IPS-18c (cell line): ENCODE data around the gene LYPD1.

Experiments
- H3K4me3 ChIP-seq: 2 replicates; pipeline ENCODE4 v1.7.0; 2013; ENCODE audit warnings: low read depth, mild to moderate bottlenecking, low read length, moderate library complexity; ENCODE audit not compliant: insufficient read depth
- H3K9me3 ChIP-seq: one replicate; pipeline ENCODE4 v1.6.1; 2013; ENCODE audit warnings: mild to moderate bottlenecking, low read length, moderate library complexity; ENCODE audit not compliant: control insufficient read depth, insufficient read depth

Gene LYPD1

GRCh38 chr2:132611719-132612118 lies 58.3 kb downstream of the LYPD1 start:
- Histone ChIP-seq H3K9me3 (no peaks in the 10 kb centered on the region), H3K4me3 (no peak overlapping the region)

DNA sequence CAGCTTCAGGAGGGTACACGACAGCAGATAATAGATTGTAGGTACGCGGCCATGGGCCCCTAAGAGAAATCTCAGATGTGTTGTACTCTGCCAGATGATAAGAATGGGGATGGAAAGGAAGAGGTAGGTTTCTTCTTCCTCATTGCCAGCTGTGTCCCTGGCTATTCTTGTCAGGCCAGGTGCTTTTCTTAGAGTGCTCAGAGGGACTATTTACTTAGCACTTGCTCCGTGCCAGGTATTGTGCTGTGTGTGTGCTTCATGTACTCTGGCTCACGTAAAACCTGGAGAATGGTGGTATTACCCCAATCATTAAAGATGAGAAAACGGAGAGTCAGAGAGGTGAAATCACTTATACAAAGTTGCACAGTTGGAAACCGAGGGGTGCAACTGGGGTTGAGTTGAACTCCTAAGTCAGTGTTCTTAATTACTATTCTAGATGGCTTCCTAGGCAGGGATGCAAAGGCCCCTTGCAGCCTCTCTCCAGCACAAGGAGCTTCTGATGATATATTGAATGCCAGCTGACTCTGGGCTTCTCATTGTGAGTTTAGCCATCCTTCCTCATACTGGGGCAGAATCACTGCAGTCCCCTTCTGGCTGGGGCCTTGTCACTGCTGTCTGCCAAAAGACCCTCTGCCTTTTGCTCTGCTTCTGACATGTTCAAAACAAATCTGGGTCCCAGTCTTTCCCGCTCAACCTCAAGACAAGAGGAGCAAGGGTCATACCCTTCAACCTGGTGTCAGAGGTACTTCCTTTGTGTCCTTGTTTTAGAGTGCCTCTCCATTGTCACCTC lies 60.7 kb downstream of the LYPD1 start:
- H3K4me3 ChIP-seq: no peak overlapping the region
- no peaks in the 10 kb centered on the region for H3K9me3 ChIP-seq

DNA sequence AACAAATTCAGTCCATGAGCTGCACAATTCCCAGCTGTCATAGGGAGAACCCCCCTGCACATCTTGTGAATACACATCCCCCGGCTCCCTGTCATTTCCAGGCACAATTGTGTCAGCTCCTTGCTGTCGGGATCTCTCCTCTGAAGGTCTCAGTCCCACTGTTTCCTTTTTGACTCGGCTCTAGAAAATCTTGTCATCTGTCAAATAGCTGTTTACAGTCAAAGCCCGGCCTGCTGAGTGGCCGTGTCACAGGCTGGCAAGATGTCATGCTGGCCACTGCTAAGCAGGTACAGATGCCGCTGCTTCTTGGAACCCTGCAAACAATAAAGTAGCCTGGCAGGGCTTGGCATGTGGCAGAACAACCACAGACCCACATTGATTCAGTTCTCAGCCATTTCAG lies 61.7 kb downstream of the LYPD1 start:
- H3K9me3 ChIP-seq: no peaks in the 10 kb centered on the region
- H3K4me3 ChIP-seq: no peak overlapping the region

- Histone ChIP-seq H3K9me3 (no peaks in the 10 kb centered on the region), H3K4me3 (no peak overlapping the region)
These were observed 62.4 kb downstream of the LYPD1 start for GRCh38 chr2:132607426-132608090.

- no peaks in the 10 kb centered on the region for H3K9me3 ChIP-seq
- no peak overlapping the region for H3K4me3 ChIP-seq
These were observed 63.4 kb downstream of the LYPD1 start for GRCh38 chr2:132606649-132607048.

DNA sequence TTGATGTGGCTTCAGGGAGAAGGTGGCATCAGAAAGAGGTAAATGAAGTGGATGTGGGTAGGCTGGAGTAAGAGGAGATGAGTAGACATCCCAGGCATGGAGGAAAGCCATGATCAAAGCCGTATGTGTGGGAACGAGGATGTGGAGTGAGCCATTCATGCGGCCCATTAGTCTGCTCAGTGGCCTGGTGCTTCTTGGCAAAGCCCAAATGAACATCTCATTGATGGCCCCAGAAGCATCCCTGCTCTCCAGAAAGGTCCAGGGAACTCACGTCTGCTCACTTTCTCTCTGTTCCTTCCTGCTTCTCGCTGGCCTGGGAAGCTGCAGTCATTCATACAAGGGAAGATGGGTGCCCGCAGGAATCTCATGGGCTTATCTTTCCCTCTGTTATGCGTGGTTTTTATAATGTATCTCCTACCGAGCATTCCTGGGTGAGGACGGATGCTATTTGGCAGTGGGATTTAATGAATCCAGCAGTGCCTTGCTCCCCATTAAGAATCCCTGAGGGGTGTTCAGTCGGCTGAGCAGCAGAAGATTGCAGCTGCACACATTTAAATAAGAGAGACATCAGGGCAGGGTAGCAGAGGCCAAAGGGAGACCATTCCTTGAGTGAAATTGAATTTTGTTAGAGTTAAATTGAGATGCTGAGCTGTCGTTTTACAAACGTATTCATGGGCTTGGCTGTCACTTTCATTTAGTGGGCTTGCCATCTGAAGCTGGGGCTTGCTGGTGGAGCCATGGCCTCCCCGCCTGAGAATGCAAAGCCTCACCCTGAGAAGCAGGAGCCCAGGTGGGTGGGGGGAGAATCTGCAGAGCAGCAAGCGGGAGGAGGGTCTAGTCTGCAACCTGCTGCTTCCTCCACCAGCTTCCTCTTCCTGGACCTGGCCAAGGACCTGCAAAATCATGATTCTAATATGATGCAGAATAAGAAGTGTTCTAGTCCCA lies 64.5 kb downstream of the LYPD1 start:
- Histone ChIP-seq H3K9me3 (no peaks in the 10 kb centered on the region), H3K4me3 (no peak overlapping the region)

GRCh38 chr2:132604561-132604960 lies 65.4 kb downstream of the LYPD1 start:
- no peaks in the 10 kb centered on the region for H3K9me3 ChIP-seq

GRCh38 chr2:132599556-132599955 lies 70.4 kb downstream of the LYPD1 start:
- H3K4me3 ChIP-seq: no peak overlapping the region
- peaks cover 4% of the 10 kb centered on the region for H3K9me3 ChIP-seq

More at GRCh38 chr2:132604561-132604960, 65.4 kb downstream of the LYPD1 start:
- H3K4me3 ChIP-seq: no peak overlapping the region

DNA sequence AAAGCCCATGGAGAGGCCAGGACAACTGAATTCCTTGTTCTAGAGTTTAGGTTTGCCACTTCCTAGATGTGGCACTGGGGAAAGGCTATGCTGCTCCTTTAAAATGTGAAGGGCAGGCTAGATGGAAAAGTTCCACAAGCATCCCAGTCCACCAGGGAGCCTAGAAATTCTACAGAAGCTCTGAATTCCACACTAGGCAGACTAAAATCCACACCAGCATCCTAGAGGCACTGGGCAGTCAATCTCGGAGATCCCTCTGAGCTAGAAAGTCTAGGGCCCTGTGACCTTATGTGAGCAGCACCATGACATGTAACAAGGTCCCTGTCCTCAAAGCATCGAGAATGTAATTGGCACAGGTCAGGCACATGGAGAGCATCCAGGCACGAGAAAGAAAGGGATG lies 71.5 kb downstream of the LYPD1 start:
- no peak overlapping the region for H3K4me3 ChIP-seq
- H3K9me3 ChIP-seq: peaks cover 4% of the 10 kb centered on the region

GRCh38 chr2:132597831-132598230 lies 72.2 kb downstream of the LYPD1 start:
- Histone ChIP-seq H3K4me3 (no peak overlapping the region), H3K9me3 (peaks cover 4% of the 10 kb centered on the region)

DNA sequence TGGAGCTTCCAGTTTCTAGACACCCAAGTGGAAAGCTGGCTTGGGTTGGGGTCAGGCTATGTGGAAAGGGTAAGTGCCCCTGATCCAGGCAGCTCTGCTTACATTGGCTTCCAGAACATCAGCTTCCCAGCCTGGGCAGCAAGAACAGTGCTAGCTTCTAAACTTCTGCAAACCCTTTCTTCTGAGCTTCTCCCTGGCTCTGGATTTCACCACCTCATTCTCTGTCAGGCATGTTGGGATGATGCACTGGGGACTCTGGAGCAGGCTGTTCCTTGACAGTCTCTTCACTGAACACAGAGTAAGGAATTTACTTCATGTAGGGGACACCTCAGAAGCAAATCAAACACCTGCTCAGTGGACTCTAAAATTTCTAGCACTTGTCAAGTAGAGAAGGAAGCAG lies 72.8 kb downstream of the LYPD1 start:
- Histone ChIP-seq H3K9me3 (peaks cover 4% of the 10 kb centered on the region), H3K4me3 (no peak overlapping the region)

- no peak overlapping the region for H3K4me3 ChIP-seq
- H3K9me3 ChIP-seq: peaks cover 4% of the 10 kb centered on the region
These were observed 74.3 kb downstream of the LYPD1 start for GRCh38 chr2:132595693-132596092.

GRCh38 chr2:132595186-132595585 lies 74.8 kb downstream of the LYPD1 start:
- H3K4me3 ChIP-seq: no peak overlapping the region
- H3K9me3 ChIP-seq: peaks cover 4% of the 10 kb centered on the region
